Ammon's horn (tissue), 1 donor: ENCODE data around the gene WBP2NL.

Experiments
- DNase-seq: peaks from one replicate; pipeline ENCODE4 v3.0.0-alpha.2; 2016; ENCODE audit warnings: low spot score

WBP2NL gene

DNA sequence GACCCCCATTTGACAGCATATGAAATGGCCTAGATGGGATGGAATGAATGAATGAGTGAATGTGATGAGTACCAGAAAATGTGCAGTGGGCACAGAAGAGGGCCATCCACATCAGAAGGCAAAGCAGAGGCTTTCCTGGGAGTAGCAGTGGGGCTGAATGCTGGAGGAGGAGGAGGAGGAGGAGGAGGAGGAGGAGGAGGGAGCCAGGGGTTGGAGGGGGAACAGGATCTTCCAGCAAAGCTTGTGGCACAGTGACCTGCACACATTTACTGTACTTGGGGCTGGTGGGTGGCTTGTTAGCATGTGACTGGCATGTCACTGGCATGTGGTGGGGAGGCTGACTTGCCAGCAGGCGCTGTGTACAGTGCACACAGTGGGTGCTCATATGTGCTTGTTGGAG lies 19.9 kb upstream of the WBP2NL start:
- no peak for DNase-seq

- DNase-seq, result peak; percentile 58
These were observed 19.0 kb upstream of the WBP2NL start for GRCh38 chr22:41979423-41980250.

DNA sequence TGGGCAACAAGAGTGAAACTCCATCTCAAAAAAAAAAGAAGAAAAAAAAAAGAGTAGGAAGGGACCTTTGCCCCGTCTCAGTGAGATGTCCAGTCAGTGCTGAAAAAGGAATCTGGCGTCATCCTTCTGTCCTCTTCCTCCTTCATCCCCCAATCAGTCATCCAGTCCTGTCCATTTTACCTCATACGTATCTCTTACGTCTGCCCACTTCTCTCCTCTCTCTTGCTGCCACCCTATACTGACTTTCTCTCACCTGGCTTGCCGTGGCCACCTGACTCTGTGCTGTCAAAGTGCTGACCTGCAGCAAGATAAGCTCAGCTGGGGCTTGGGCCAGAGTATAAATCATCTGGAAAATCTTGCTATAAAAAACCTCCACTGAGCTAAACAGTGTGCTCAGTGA lies 15.7 kb upstream of the WBP2NL start:
- DNase-seq, result no peak

GRCh38 chr22:41983513-41984405 lies 14.8 kb upstream of the WBP2NL start:
- no peak for DNase-seq

DNA sequence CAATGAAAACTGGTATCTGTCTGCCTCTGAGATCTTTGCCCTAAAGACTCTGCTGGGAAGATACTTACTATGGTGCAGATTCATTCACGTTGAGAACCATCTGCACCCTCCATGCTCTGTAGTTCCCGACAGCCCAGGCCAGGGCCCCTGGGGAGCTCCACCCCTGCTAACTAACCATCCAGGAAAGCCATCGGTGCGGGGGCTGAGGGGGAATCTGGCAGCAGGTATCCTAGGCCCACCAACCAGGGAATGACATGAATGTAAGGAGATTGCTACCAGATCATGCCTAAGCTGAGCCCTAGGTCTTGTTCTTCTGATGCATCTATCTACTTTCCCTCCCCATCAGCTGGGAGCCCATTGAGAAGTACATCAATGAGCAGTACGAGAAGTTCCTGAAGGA lies 11.3 kb upstream of the WBP2NL start:
- no peak for DNase-seq

- no peak for DNase-seq
These were observed 9.3 kb upstream of the WBP2NL start for GRCh38 chr22:41989246-41989645.

- DNase-seq, result no peak
These were observed 7.5 kb upstream of the WBP2NL start for GRCh38 chr22:41991111-41991510.

DNA sequence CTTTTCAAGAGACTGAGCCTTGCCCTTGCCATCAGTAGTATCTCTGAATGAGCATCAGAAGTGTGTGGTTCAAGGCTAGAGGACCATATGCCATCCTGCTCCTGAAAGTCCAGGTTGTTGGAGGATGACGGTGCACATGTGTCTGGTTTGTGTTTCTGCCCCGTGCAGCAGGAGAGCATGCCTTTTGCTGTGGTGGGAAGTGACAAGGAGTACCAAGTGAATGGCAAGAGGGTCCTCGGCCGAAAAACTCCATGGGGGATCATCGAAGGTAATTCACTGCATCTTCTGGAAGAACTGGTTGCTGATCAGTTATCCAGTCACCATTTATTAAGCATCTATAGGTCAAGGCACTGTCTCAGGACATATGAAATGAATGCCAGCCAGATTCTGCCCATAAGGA lies 6.1 kb upstream of the WBP2NL start:
- DNase-seq, result no peak

GRCh38 chr22:41995211-41995610 lies 3.4 kb upstream of the WBP2NL start:
- DNase-seq, result no peak

DNA sequence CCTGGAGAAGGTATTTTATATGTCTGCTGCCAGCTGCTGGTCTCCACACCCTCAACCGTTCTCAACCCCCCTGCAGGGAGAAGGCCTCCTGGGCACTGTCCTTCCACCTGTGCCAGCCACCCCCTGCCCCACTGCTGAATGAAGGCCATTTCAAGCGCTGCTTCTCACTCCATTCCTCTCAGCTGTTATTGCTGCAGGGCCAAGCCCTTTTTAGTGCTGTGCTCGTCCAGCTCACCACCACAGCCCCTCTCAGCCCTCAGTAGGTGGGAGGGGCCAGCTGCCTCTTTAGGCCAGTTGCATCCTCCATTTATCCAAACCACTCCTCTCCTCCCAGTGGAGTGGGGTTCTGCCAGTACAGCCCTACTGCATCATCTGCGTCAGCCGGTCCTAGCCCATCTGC lies 1.8 kb upstream of the WBP2NL start:
- DNase-seq, result no peak

- DNase-seq, result no peak
These were observed 1.9 kb downstream of the WBP2NL start for GRCh38 chr22:42000466-42000865.

- no peak for DNase-seq
These were observed 2.5 kb downstream of the WBP2NL start for GRCh38 chr22:42001121-42001520.

GRCh38 chr22:42001706-42002105 lies 3.1 kb downstream of the WBP2NL start:
- no peak for DNase-seq

GRCh38 chr22:42007922-42008321 lies 9.3 kb downstream of the WBP2NL start:
- DNase-seq, result no peak

- DNase-seq, result no peak
These were observed 12.2 kb downstream of the WBP2NL start for GRCh38 chr22:42010778-42011177.

GRCh38 chr22:42013385-42013784 lies 14.8 kb downstream of the WBP2NL start:
- no peak for DNase-seq

GRCh38 chr22:42016111-42016510 lies 17.5 kb downstream of the WBP2NL start:
- DNase-seq, result no peak

- no peak for DNase-seq
These were observed 19.6 kb downstream of the WBP2NL start for GRCh38 chr22:42018224-42018623.

- DNase-seq, result no peak
These were observed 23.0 kb downstream of the WBP2NL start for GRCh38 chr22:42021571-42021970.

GRCh38 chr22:42022162-42022847 lies 23.7 kb downstream of the WBP2NL start:
- no peak for DNase-seq

DNA sequence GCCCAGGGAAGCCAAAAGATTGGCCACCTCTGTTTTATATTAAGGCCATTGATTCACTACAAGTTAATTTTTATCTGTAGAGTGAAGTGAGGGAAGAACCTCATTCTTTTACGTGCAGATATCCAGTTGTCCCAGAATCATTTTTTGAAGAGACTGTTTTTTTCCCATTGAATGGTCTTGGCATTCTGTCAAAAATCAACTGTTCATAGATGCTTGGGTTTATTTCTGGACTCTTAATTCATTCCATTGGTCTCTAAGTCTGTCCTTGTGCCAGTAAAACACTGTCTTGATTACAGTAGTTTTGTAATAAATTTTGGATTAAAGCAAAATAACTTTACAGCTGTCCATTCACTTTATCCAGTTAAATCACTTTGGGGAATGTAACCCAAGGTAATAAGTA lies 26.8 kb downstream of the WBP2NL start:
- DNase-seq, result no peak

- DNase-seq, result no peak
These were observed 28.1 kb downstream of the WBP2NL start for GRCh38 chr22:42026705-42027104.
